DMS114 treated with DMSO at 0.1 percent for 48 hours (cell line): ENCODE measurements around the gene ZNF100.
A peak's percentile ranks its signal among the peaks of the same experiment; 100 is the strongest.
"Not testable (repeated sequence)": the region's sequence is repeated elsewhere in the genome, so short reads cannot be mapped to it uniquely, and the experiment has no call there.

Source experiments
- DNase-seq: peaks from one replicate; lab custom pipeline; 2025; ENCODE audit not compliant: unreplicated experiment; lab: John Stamatoyannopoulos, UW

Gene ZNF100

GRCh38 chr19:21767065-21767800, at the start of gene ZNF100:
TSS of gene ZNF100 (minus strand) at chr19:21767579. CDS start at chr19:21767429, 150 bp downstream.
- DNase-seq, result peak; percentile 92

- DNase-seq, result no peak
Observed at GRCh38 chr19:21812448-21812847, 45.1 kb upstream of the ZNF100 start.

- DNase-seq, result not testable (repeated sequence)
Observed at GRCh38 chr19:21808400-21809000, 41.1 kb upstream of the ZNF100 start.

GRCh38 chr19:21789466-21790085, 22.2 kb upstream of the ZNF100 start:
- no peak for DNase-seq

- DNase-seq, result no peak
Observed at GRCh38 chr19:21786936-21787335, 19.6 kb upstream of the ZNF100 start.

- DNase-seq, result not testable (repeated sequence)
Observed at GRCh38 chr19:21775792-21776191, 8.4 kb upstream of the ZNF100 start.

GRCh38 chr19:21766705-21767064, 694 bp downstream of the ZNF100 start:
- not testable (repeated sequence) for DNase-seq

GRCh38 chr19:21765151-21765550, 2.2 kb downstream of the ZNF100 start:
- DNase-seq, result no peak

- not testable (repeated sequence) for DNase-seq
Observed at GRCh38 chr19:21761547-21761946, 5.8 kb downstream of the ZNF100 start.

- DNase-seq, result no peak
Observed at GRCh38 chr19:21758296-21758695, 9.1 kb downstream of the ZNF100 start.

- not testable (repeated sequence) for DNase-seq
Observed at GRCh38 chr19:21755555-21755954, 11.8 kb downstream of the ZNF100 start.

- DNase-seq, result no peak
Observed at GRCh38 chr19:21751384-21751783, 16.0 kb downstream of the ZNF100 start.

- no peak for DNase-seq
Observed at GRCh38 chr19:21750586-21751128, 16.7 kb downstream of the ZNF100 start.

- no peak for DNase-seq
Observed at GRCh38 chr19:21749090-21749489, 18.3 kb downstream of the ZNF100 start.

- DNase-seq, result no peak
Observed at GRCh38 chr19:21748088-21748487, 19.3 kb downstream of the ZNF100 start.

- DNase-seq, result no peak
Observed at GRCh38 chr19:21740559-21740958, 26.8 kb downstream of the ZNF100 start.

GRCh38 chr19:21726942-21727747, 40.2 kb downstream of the ZNF100 start:
- DNase-seq, result not testable (repeated sequence)

GRCh38 chr19:21713761-21714160, 53.6 kb downstream of the ZNF100 start:
- DNase-seq, result no peak

- no peak for DNase-seq
Observed at GRCh38 chr19:21709464-21709863, 57.9 kb downstream of the ZNF100 start.

GRCh38 chr19:21707878-21708277, 59.5 kb downstream of the ZNF100 start:
- DNase-seq, result not testable (repeated sequence)

GRCh38 chr19:21707065-21707464, 60.3 kb downstream of the ZNF100 start:
- DNase-seq, result no peak
